AG04450 (cell line): ENCODE data around the gene VPS54. TPM values are rescaled to one million over a fixed set of nuclear protein-coding genes. Genes with fewer than 3 reads are reported as not detected.

Experiments used
- CTCF ChIA-PET: fragments of 300-600, 350-600 bp; formaldehyde crosslinking; extraction: SDS; loops from one replicate; lab custom pipeline; 2022; ENCODE audit warnings: antibody characterized with exemption, inconsistent platforms; lab: Charles Lee
- POLR2A ChIA-PET: fragments of 350-600 bp; formaldehyde crosslinking; extraction: SDS; loops from one replicate; lab custom pipeline; 2021; ENCODE audit warnings: antibody characterized with exemption, inconsistent platforms; lab: Yijun Ruan, JAX
- DNase-seq: peaks from one replicate; pipeline ENCODE4 v3.0.0-alpha.2; 2011; ENCODE audit warnings: low read depth, low spot score
- H3K27ac ChIP-seq: one replicate; pipeline ENCODE4 v1.5.1; 2012; ENCODE audit warnings: low read depth, low read length, control low read depth
- H3K27me3 ChIP-seq: one replicate; pipeline ENCODE4 v1.6.0; 2012; ENCODE audit warnings: low read length; ENCODE audit not compliant: control insufficient read depth, insufficient read depth
- H3K4me3 ChIP-seq: 2 replicates; pipeline ENCODE4 v1.5.1; 2011; ENCODE audit warnings: mild to moderate bottlenecking, low read depth, low read length, control low read depth
- H3K9me3 ChIP-seq: 2 replicates; pipeline ENCODE4 v1.5.1; 2012; ENCODE audit warnings: low read length; ENCODE audit not compliant: control insufficient read depth, insufficient read depth
- CTCF ChIP-seq: IDR thresholded peaks from 2 replicates; pipeline ENCODE4 v1.5.1; 2011; ENCODE audit warnings: low read depth, low read length, control low read depth, inconsistent platforms
- polyA plus RNA-seq: library from polyadenylated mRNA; depleted of rRNA; stranded (reverse); fragments of >200 nt; gene quantifications from 2 replicates; pipeline ENCODE4 v1.2.3, GENCODE V29; 2011

The VPS54 gene
- polyA plus RNA-seq, 1 experiment: 21.9 TPM

GRCh38 chr2:63882395-63883105, 136.7 kb downstream of the VPS54 start:
- H3K9me3 ChIP-seq: no peaks in the 10 kb centered on the region
- no peak for TF ChIP-seq CTCF
- ChIA-PET POLR2A (no interaction called here), CTCF (interaction anchor here (1.1 kb wide), 1 partner anchor 21 kb away, joined by 3 read pairs; no protein-coding TSS in a partner anchor)
- no peak overlapping the region for H3K27ac ChIP-seq
- no peak for DNase-seq
- no peak overlapping the region for H3K4me3 ChIP-seq
- no peaks in the 10 kb centered on the region for H3K27me3 ChIP-seq

- no peak for TF ChIP-seq CTCF
- H3K4me3 ChIP-seq: no peak overlapping the region
- DNase-seq: no peak
- ChIA-PET CTCF (interaction anchor here (0.6 kb wide), 1 partner anchor 37 kb away, joined by 4 read pairs; no protein-coding TSS in a partner anchor), POLR2A (no interaction called here)
- no peaks in the 10 kb centered on the region for H3K27me3 ChIP-seq
- no peak overlapping the region for H3K27ac ChIP-seq
- H3K9me3 ChIP-seq: no peaks in the 10 kb centered on the region
Observed at GRCh38 chr2:63881205-63881604, 138.0 kb downstream of the VPS54 start.

GRCh38 chr2:63880625-63881024, 138.6 kb downstream of the VPS54 start:
- POLR2A ChIA-PET: no interaction called here
- CTCF ChIA-PET: no interaction called here

GRCh38 chr2:63879876-63880433, 139.3 kb downstream of the VPS54 start:
- CTCF ChIA-PET: interaction anchor here (1.1 kb wide), 1 partner anchor 13 kb away, joined by 3 read pairs; no protein-coding TSS in a partner anchor

More at GRCh38 chr2:63880625-63881024, 138.6 kb downstream of the VPS54 start:
- Histone ChIP-seq H3K4me3 (no peak overlapping the region), H3K9me3 (no peaks in the 10 kb centered on the region), H3K27ac (no peak overlapping the region), H3K27me3 (no peaks in the 10 kb centered on the region)
- no peak for DNase-seq
- TF ChIP-seq CTCF: no peak

More at GRCh38 chr2:63879876-63880433, 139.3 kb downstream of the VPS54 start:
- POLR2A ChIA-PET: no interaction called here
- H3K27me3 ChIP-seq: no peaks in the 10 kb centered on the region
- no peaks in the 10 kb centered on the region for H3K9me3 ChIP-seq
- no peak for TF ChIP-seq CTCF
- H3K27ac ChIP-seq: no peak overlapping the region
- DNase-seq: no peak
- H3K4me3 ChIP-seq: no peak overlapping the region
